ENCODE results near the gene KRTCAP3. TPM values are rescaled to one million over a fixed set of nuclear protein-coding genes. Genes with fewer than 3 reads are reported as not detected.

Gene KRTCAP3
- polyA plus RNA-seq, 2 of the 4 experiments (the other 2 are of a cell fraction): 0.68 to 1.3 TPM

DNA sequence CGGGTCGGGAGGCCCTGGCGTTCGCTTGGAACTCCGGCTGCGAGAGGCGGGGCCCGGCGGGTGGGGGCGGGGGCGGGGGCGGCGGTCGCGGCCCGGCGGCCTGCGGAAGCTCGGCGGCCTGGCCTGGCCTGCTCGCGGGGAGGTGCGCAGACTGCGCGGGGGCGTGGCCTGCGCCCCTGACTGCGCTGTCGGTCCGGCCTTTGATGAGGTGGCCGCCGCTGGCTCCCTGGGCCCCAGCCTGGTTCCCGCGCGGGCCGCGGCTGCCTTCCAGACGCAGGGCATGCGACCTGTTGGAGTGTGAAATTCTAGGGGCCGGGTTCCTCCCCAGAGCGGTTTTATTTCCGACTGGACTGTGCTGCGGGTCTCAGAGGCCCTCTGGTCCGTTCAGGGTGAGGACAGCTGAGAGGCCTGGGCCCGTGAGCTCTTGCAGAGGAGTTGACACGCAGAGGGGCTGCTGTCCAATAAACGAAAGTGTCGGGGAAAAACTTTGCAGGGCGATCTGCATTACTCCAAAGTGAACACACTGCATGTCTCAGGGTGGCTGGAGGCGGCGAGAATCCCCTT lies 13.1 kb upstream of the KRTCAP3 start (continued):
- TF ChIP-seq, protein P1, sequence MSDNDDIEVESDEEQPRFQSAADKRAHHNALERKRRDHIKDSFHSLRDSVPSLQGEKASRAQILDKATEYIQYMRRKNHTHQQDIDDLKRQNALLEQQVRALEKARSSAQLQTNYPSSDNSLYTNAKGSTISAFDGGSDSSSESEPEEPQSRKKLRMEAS (IDR thresholded peaks at IDR 0.05): 0 out of 2 replicates have a peak, but pooled peaks have one; percentile 28
- TF ChIP-seq JUN (IDR thresholded peaks at IDR 0.05): peak in 1 of 2 experiments; percentile 5; a peak in 1 of 5 replicates
- TF ChIP-seq, protein P2, sequence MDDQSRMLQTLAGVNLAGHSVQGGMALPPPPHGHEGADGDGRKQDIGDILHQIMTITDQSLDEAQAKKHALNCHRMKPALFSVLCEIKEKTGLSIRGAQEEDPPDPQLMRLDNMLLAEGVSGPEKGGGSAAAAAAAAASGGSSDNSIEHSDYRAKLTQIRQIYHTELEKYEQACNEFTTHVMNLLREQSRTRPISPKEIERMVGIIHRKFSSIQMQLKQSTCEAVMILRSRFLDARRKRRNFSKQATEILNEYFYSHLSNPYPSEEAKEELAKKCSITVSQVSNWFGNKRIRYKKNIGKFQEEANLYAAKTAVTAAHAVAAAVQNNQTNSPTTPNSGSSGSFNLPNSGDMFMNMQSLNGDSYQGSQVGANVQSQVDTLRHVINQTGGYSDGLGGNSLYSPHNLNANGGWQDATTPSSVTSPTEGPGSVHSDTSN (IDR thresholded peaks at IDR 0.05): no peak

DNA sequence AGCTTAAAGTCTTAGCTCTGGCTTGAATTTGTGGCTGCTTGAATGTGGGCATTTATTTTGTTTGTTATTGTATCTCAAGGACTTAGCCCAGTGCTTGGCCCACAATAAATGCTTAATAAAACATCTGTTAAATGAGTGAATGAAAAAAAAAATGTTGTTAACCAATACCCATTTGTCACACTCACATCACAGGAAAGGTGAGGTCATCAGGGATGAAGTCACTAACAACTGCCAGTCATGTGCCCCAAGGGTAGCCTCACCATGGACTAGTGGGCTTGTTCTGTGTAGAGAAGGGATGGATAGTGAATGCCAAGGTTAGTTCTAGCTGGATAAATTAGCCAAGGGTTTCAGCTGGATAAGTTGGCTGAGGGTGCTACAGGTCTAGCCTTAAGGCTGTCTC lies 10.8 kb upstream of the KRTCAP3 start:
- no peak for FAIRE-seq

DNA sequence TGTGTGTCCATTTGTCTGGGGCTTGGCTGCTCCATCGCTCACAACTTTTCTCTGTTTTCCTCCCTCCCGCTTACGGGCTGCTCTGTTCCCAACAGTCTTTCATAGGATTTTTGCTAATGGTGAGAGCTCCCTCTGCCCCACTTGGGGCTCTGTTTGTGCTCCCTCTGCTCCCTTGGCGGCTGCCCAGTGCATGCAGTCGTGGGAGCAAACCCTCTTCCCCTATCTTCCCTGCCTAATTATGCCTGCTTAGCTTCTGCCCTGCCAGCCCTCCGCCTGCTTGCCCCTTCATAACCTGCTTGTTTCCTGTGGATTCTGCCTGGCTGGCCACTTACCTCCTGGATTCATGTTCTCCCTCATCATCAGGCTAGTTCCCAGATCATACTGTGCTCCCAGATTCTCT lies 6.6 kb upstream of the KRTCAP3 start:
- H3K4me3 ChIP-seq: no peak overlapping the region
- FAIRE-seq (no peak), DNase-seq (ENCODE audit: low read depth in 1 of 2, low spot score in 1 of 2) (no peak), ATAC-seq (no peak)
- TF ChIP-seq, protein P3, sequence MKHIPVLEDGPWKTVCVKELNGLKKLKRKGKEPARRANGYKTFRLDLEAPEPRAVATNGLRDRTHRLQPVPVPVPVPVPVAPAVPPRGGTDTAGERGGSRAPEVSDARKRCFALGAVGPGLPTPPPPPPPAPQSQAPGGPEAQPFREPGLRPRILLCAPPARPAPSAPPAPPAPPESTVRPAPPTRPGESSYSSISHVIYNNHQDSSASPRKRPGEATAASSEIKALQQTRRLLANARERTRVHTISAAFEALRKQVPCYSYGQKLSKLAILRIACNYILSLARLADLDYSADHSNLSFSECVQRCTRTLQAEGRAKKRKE (CRISPR knock-in tag; IDR thresholded peaks at IDR 0.05; ENCODE audit: low read depth): no peak
- TF ChIP-seq CHD2 (IDR thresholded peaks at IDR 0.05; ENCODE audit: low read length, partially characterized antibody) (no peak), CBX2 (IDR thresholded peaks at IDR 0.05; ENCODE audit: borderline replicate concordance, low read depth) (no peak), FOSB (CRISPR knock-in tag; IDR thresholded peaks at IDR 0.05) (no peak), KDM5A (IDR thresholded peaks at IDR 0.05) (no peak), HEYL (CRISPR knock-in tag; IDR thresholded peaks at IDR 0.05) (no peak), BHLHE40 (IDR thresholded peaks at IDR 0.05; ENCODE audit: low read depth, low read length) (no peak), POLR2AphosphoS2 (conservative IDR thresholded peaks at IDR 0.05; ENCODE audit: low read length) (no peak), SREBF2 (IDR thresholded peaks at IDR 0.05) (no peak), FOXS1 (CRISPR knock-in tag; IDR thresholded peaks at IDR 0.05) (no peak), RFX5 (IDR thresholded peaks at IDR 0.05) (no peak), KDM1A (IDR thresholded peaks at IDR 0.05; ENCODE audit: low read depth) (no peak)
- TF ChIP-seq, protein P4, sequence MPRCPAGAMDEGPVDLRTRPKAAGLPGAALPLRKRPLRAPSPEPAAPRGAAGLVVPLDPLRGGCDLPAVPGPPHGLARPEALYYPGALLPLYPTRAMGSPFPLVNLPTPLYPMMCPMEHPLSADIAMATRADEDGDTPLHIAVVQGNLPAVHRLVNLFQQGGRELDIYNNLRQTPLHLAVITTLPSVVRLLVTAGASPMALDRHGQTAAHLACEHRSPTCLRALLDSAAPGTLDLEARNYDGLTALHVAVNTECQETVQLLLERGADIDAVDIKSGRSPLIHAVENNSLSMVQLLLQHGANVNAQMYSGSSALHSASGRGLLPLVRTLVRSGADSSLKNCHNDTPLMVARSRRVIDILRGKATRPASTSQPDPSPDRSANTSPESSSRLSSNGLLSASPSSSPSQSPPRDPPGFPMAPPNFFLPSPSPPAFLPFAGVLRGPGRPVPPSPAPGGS (IDR thresholded peaks at IDR 0.05): no peak
- TF ChIP-seq, protein P5, sequence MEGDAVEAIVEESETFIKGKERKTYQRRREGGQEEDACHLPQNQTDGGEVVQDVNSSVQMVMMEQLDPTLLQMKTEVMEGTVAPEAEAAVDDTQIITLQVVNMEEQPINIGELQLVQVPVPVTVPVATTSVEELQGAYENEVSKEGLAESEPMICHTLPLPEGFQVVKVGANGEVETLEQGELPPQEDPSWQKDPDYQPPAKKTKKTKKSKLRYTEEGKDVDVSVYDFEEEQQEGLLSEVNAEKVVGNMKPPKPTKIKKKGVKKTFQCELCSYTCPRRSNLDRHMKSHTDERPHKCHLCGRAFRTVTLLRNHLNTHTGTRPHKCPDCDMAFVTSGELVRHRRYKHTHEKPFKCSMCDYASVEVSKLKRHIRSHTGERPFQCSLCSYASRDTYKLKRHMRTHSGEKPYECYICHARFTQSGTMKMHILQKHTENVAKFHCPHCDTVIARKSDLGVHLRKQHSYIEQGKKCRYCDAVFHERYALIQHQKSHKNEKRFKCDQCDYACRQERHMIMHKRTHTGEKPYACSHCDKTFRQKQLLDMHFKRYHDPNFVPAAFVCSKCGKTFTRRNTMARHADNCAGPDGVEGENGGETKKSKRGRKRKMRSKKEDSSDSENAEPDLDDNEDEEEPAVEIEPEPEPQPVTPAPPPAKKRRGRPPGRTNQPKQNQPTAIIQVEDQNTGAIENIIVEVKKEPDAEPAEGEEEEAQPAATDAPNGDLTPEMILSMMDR (IDR thresholded peaks at IDR 0.05): no peak
- TF ChIP-seq, protein P6, sequence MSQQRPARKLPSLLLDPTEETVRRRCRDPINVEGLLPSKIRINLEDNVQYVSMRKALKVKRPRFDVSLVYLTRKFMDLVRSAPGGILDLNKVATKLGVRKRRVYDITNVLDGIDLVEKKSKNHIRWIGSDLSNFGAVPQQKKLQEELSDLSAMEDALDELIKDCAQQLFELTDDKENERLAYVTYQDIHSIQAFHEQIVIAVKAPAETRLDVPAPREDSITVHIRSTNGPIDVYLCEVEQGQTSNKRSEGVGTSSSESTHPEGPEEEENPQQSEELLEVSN (IDR thresholded peaks at IDR 0.05; ENCODE audit: borderline replicate concordance, low read depth): no peak
- CTCF ChIA-PET: interaction anchor here (1.2 kb wide), 1 partner anchor 248 kb away, joined by 3 read pairs; no protein-coding TSS in a partner anchor
- 90% methylated on average over 6 of the region's 6 CpGs for WGBS (ENCODE audit: missing lambda C conversion rate)
- peaks cover 10% of the 10 kb centered on the region for H3K4me1 ChIP-seq
- H3K27ac ChIP-seq: no peak overlapping the region
- no peak overlapping the region for H3K4me2 ChIP-seq
- H3K9me3 ChIP-seq: no peaks in the 10 kb centered on the region
- POLR2A ChIA-PET: interaction anchor here (0.6 kb wide), 1 partner anchor 569 kb away, joined by 6 read pairs; no protein-coding TSS in a partner anchor

More for the DNA sequence above, 10.8 kb upstream of the KRTCAP3 start:
- no peaks in the 10 kb centered on the region for H3K9me3 ChIP-seq
- H3K4me1 ChIP-seq: peaks cover 27% of the 10 kb centered on the region
- peak overlapping the region; percentile 4; the same call in 1 of the 3 replicates for H3K4me2 ChIP-seq
- ChIA-PET POLR2A (interaction anchor here (1.2 to 2.0 kb wide), 2 partner anchors 22 to 23 kb away, joined by 3 to 8 read pairs; partner anchors contain the start of gene PPM1G), CTCF (interaction anchor here (0.9 to 10.4 kb wide), 7 partner anchors 10 to 62 kb away, joined by 3 to 72 read pairs (median 5); partner anchors contain the start of gene PPM1G)
- H3K4me3 ChIP-seq: no peak overlapping the region
- H3K27ac ChIP-seq: no peak overlapping the region
- no peak for DNase-seq (ENCODE audit: low read depth in 1 of 2, low spot score in 1 of 2)
- TF ChIP-seq JUNB (IDR thresholded peaks at IDR 0.05): no peak
- TF ChIP-seq POLR2AphosphoS2 (conservative IDR thresholded peaks at IDR 0.05; ENCODE audit: low read length): no peak
- no peak for TF ChIP-seq RFX5 (IDR thresholded peaks at IDR 0.05)
- TF ChIP-seq FOSB (CRISPR knock-in tag; IDR thresholded peaks at IDR 0.05): no peak
- TF ChIP-seq GATA3 (IDR thresholded peaks at IDR 0.05; ENCODE audit: borderline replicate concordance): no peak
- TF ChIP-seq, protein P7, sequence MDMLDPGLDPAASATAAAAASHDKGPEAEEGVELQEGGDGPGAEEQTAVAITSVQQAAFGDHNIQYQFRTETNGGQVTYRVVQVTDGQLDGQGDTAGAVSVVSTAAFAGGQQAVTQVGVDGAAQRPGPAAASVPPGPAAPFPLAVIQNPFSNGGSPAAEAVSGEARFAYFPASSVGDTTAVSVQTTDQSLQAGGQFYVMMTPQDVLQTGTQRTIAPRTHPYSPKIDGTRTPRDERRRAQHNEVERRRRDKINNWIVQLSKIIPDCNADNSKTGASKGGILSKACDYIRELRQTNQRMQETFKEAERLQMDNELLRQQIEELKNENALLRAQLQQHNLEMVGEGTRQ (IDR thresholded peaks at IDR 0.05): no peak
- TF ChIP-seq, protein P8, sequence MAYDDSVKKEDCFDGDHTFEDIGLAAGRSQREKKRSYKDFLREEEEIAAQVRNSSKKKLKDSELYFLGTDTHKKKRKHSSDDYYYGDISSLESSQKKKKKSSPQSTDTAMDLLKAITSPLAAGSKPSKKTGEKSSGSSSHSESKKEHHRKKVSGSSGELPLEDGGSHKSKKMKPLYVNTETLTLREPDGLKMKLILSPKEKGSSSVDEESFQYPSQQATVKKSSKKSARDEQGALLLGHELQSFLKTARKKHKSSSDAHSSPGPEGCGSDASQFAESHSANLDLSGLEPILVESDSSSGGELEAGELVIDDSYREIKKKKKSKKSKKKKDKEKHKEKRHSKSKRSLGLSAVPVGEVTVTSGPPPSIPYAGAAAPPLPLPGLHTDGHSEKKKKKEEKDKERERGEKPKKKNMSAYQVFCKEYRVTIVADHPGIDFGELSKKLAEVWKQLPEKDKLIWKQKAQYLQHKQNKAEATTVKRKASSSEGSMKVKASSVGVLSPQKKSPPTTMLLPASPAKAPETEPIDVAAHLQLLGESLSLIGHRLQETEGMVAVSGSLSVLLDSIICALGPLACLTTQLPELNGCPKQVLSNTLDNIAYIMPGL (CRISPR knock-in tag; IDR thresholded peaks at IDR 0.05; ENCODE audit: borderline replicate concordance): no peak
- no peak for TF ChIP-seq TFCP2L1 (CRISPR knock-in tag; IDR thresholded peaks at IDR 0.05)
- TF ChIP-seq, protein P9, sequence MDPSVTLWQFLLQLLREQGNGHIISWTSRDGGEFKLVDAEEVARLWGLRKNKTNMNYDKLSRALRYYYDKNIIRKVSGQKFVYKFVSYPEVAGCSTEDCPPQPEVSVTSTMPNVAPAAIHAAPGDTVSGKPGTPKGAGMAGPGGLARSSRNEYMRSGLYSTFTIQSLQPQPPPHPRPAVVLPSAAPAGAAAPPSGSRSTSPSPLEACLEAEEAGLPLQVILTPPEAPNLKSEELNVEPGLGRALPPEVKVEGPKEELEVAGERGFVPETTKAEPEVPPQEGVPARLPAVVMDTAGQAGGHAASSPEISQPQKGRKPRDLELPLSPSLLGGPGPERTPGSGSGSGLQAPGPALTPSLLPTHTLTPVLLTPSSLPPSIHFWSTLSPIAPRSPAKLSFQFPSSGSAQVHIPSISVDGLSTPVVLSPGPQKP (IDR thresholded peaks at IDR 0.05; ENCODE audit: low read depth, low read length): no peak
- TF ChIP-seq SMC3 (IDR thresholded peaks at IDR 0.05): no peak
- ATAC-seq: no peak
